HCT116 (cell line): Measurements from ENCODE around the gene METTL3.

Experiments used
- CBX3 ChIP-seq: IDR thresholded peaks from 2 replicates; pipeline ENCODE4 v1.6.1; 2012; ENCODE audit warnings: low read depth
- CEBPB ChIP-seq: IDR thresholded peaks from 2 replicates; pipeline ENCODE4 v1.6.1; 2012; ENCODE audit warnings: low read depth
- EZH2 ChIP-seq: fragments of 200-600 bp; sonication (generic); IDR thresholded peaks from 2 replicates; pipeline ENCODE4 v1.6.1; 2017; ENCODE audit warnings: antibody characterized with exemption, mixed run types
- EZH2phosphoT487 ChIP-seq: fragments of 200-600 bp; IDR thresholded peaks from 2 replicates; pipeline ENCODE4 v1.6.1; 2018; ENCODE audit warnings: antibody characterized with exemption, borderline replicate concordance
- JUND ChIP-seq: IDR thresholded peaks from 2 replicates; pipeline ENCODE4 v1.6.1; 2012
- POLR2A ChIP-seq: IDR thresholded peaks from 2 replicates; pipeline ENCODE4 v1.7.0; 2011; ENCODE audit warnings: borderline replicate concordance; ENCODE audit not compliant: insufficient read depth, insufficient read length; ENCODE audit errors: extremely low read depth
- POLR2AphosphoS5 ChIP-seq: IDR thresholded peaks from 2 replicates; pipeline ENCODE4 v1.6.1; 2011; ENCODE audit warnings: mild to moderate bottlenecking, low read depth, low read length, moderate library complexity
- SRF ChIP-seq: IDR thresholded peaks from 2 replicates; pipeline ENCODE4 v1.6.1; 2012; ENCODE audit warnings: low read depth
- TCF7L2 ChIP-seq: IDR thresholded peaks from 2 replicates; pipeline ENCODE4 v1.7.0; 2011; ENCODE audit warnings: borderline replicate concordance, inconsistent platforms; ENCODE audit not compliant: insufficient read depth, insufficient read length; ENCODE audit errors: extremely low read depth
- YY1 ChIP-seq: IDR thresholded peaks from 2 replicates; pipeline ENCODE4 v1.6.1; 2011; ENCODE audit warnings: low read length, low read depth, moderate library complexity, mild to moderate bottlenecking; ENCODE audit not compliant: insufficient replicate concordance; ENCODE audit errors: extremely low read depth
- ZFX ChIP-seq: fragments of 450-650 bp; IDR thresholded peaks from 2 replicates; pipeline ENCODE4 v1.6.1; 2017
- TF ChIP-seq, protein P1 (sequence below), 3 experiments: fragments of 200-600 bp in 1 of 3; sonication (generic) in 1 of 3; IDR thresholded peaks in 2 of 3; conservative IDR thresholded peaks in 1 of 3; 2 replicates each; pipeline ENCODE4 v1.5.1; 2012 to 2017; ENCODE audit warnings: low read depth in 2 of 3, low read length in 2 of 3, antibody characterized with exemption in 1 of 3, borderline replicate concordance in 1 of 3, control low read depth in 1 of 3, mild to moderate bottlenecking in 1 of 3, mixed read lengths in 1 of 3, mixed run types in 1 of 3, moderate library complexity in 1 of 3; ENCODE audit not compliant: insufficient read depth in 1 of 3
- TF ChIP-seq, protein P2 (sequence below): IDR thresholded peaks from 2 replicates; pipeline ENCODE4 v1.6.1; 2012
- TF ChIP-seq, protein P3 (sequence below): IDR thresholded peaks from 2 replicates; pipeline ENCODE4 v1.6.1; 2012; ENCODE audit warnings: low read depth

DNA sequence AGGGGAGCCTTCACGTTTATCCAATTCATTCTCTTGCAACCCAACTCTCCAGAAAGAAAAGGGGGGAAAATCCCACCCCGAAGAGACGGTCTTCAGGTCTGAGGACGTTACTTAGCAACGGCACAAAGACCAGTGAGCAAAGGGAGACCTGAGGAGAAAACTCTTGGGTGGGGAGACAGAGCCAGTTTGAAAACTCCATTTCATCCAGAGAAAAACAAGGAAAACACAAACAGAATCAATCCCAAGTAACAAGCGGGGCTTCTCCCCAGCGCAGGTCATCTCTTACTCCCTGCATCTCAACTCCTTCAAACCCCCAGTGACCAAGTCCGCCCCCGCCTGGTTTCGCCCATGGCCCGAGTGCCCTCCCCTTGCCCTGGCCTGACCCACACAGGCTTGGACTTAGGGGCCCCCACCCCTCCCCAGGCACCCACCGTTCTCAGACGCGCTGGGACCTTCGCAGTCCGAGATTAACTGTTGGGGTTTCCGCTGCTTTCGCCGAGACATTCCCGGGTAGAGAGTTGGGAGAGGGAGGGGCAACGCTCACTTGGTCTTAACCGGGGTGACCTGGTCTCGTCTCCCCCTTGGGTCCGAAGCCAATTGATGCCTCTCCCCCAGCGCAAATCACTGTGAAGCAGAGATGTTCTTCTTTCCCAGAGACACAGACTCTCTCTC lies 25.4 kb upstream of the METTL3 start:
- no peak for TF ChIP-seq EZH2phosphoT487
- no peak for TF ChIP-seq CBX3
- TF ChIP-seq, protein P1, sequence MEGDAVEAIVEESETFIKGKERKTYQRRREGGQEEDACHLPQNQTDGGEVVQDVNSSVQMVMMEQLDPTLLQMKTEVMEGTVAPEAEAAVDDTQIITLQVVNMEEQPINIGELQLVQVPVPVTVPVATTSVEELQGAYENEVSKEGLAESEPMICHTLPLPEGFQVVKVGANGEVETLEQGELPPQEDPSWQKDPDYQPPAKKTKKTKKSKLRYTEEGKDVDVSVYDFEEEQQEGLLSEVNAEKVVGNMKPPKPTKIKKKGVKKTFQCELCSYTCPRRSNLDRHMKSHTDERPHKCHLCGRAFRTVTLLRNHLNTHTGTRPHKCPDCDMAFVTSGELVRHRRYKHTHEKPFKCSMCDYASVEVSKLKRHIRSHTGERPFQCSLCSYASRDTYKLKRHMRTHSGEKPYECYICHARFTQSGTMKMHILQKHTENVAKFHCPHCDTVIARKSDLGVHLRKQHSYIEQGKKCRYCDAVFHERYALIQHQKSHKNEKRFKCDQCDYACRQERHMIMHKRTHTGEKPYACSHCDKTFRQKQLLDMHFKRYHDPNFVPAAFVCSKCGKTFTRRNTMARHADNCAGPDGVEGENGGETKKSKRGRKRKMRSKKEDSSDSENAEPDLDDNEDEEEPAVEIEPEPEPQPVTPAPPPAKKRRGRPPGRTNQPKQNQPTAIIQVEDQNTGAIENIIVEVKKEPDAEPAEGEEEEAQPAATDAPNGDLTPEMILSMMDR (IDR thresholded peaks at IDR 0.05 in 2 of 3, conservative IDR thresholded peaks at IDR 0.05 in 1 of 3; ENCODE audit: borderline replicate concordance in 1 of 3, insufficient read depth in 1 of 3, low read depth in 2 of 3, low read length in 2 of 3): no peak
- TF ChIP-seq TCF7L2: no peak
- TF ChIP-seq, protein P2, sequence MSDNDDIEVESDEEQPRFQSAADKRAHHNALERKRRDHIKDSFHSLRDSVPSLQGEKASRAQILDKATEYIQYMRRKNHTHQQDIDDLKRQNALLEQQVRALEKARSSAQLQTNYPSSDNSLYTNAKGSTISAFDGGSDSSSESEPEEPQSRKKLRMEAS: no peak
- TF ChIP-seq SRF: no peak
- TF ChIP-seq JUND: no peak
- no peak for TF ChIP-seq YY1
- TF ChIP-seq POLR2AphosphoS5: no peak
- no peak for TF ChIP-seq CEBPB
- no peak for TF ChIP-seq POLR2A
- TF ChIP-seq, protein P3, sequence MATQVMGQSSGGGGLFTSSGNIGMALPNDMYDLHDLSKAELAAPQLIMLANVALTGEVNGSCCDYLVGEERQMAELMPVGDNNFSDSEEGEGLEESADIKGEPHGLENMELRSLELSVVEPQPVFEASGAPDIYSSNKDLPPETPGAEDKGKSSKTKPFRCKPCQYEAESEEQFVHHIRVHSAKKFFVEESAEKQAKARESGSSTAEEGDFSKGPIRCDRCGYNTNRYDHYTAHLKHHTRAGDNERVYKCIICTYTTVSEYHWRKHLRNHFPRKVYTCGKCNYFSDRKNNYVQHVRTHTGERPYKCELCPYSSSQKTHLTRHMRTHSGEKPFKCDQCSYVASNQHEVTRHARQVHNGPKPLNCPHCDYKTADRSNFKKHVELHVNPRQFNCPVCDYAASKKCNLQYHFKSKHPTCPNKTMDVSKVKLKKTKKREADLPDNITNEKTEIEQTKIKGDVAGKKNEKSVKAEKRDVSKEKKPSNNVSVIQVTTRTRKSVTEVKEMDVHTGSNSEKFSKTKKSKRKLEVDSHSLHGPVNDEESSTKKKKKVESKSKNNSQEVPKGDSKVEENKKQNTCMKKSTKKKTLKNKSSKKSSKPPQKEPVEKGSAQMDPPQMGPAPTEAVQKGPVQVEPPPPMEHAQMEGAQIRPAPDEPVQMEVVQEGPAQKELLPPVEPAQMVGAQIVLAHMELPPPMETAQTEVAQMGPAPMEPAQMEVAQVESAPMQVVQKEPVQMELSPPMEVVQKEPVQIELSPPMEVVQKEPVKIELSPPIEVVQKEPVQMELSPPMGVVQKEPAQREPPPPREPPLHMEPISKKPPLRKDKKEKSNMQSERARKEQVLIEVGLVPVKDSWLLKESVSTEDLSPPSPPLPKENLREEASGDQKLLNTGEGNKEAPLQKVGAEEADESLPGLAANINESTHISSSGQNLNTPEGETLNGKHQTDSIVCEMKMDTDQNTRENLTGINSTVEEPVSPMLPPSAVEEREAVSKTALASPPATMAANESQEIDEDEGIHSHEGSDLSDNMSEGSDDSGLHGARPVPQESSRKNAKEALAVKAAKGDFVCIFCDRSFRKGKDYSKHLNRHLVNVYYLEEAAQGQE: no peak
- no peak for TF ChIP-seq EZH2
- TF ChIP-seq ZFX: no peak
